ENCODE results near the gene ARHGEF7.

ARHGEF7 gene

DNA sequence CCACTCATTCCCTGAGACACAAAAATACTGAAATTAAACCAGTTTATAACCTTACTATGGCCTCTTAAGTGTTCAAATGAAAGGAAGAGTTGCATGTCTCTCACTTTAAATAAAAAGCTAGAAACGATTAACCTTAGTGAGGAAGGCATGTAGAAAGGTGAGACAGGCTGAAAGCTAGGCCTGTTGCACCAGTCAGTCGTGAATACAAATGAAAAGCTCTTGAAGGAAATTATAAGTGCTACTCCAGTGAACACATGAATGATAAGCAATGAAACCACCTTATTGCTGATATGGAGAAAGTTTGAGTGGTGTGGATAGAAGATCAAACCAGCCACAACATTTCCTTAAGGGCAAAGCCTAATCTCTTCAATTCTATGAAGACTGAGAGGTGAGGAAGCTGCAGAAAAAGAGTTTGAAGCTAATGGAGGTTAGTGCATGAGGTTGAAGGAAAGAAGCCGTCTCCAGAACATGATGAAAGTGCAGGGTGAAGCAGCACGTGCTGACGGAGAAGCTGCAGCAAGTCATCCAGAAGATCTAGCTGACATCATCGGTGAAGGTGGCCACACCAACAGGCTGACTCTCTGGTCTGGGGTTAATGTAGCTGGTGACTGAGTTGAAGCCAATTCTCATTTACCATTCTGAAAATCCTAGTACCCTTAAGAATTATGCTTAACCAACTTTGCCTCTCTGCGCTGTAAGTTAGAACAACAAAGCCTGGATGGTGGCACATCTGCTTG lies 110.9 kb downstream of the ARHGEF7 start:
- no peak for DNase-seq (ENCODE audit: low spot score)

DNA sequence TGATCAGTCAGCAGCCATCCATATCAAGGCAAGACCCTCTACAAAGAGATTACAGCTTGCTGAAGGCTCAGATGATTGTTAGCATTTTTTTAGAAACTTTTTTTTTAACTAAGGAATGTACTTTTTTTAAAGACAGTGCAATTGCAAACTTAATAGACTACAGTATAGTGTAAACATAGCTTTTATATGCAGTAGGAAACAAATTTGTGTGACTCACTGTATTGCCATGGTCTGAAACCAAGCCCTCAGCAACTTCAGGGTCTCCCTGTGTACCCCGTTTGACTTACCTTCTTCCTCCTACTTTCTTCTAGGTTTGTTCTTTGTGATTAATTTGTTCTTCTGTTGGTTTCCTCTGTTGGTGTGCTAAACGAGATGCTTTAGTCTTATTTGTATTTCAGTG lies 112.3 kb downstream of the ARHGEF7 start:
- no peak for DNase-seq (ENCODE audit: low spot score)

DNA sequence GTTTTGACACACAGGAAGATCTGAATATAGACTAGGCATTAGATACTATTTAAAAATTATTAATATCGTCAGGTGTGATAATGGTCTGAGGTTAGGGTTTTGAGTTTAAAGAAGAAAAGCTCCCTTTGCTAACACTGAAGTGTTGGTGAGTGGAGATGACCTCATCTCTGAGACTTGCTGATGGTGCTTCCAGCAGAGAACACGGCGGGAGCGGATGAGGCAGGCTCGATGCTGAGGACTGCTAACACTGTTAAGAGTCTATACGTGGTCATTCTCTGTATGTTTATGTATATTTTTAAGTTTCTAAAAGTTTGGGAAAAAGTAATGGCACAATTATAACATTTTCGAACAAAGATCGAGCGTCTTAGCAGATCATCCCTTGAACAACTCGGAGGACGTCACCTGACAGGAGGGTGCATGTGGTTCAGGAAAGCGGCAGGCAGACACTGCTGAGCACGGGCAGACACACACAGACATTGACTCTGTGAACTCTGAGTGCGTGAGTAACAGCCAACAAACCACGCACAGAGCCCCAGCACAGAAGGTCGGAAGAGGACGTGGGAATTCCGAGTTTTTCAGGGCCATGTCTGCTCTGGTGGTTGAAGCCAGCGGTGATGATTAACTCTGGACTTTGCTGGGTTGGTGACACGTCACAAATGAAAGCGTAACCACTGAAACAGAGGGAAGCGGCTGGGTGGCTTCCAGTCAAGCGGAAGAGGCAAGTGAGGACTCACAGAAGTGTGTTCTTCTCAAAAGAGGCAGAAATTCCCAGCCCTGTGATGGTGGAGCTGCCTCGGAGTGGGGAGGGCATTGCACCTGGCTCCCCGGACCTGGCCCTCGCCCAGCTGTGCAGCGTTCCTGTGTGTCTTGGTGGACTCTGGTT lies 113.4 kb downstream of the ARHGEF7 start:
- DNase-seq (ENCODE audit: low spot score): peak; percentile 79

DNA sequence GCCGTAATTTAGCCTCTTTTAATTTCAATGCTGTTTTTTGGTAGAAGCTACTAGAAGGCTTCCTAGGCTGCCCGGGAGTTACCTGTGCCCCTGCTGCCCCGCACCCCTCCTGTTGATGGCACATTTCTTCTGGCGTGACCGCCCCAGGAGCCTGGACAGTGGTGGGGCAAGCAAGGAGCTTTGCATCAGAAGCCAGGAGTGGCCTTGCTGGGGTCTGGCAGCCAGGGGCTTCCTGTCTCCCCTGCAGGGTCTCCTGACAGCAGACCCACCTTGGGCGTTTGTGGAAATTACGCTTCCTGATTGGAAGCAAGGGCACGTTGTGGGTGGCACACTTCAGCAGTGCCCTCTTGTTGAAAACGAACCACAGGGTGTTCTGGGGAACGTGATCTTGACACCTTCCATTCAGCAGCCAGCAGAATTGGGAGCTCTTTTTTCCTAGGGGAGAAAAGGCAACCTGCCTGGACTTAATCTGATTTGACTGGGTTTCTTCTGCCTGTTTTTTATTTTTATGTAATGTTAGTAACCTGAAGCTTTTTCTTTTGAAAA lies 115.3 kb downstream of the ARHGEF7 start:
- DNase-seq (ENCODE audit: low spot score): no peak

DNA sequence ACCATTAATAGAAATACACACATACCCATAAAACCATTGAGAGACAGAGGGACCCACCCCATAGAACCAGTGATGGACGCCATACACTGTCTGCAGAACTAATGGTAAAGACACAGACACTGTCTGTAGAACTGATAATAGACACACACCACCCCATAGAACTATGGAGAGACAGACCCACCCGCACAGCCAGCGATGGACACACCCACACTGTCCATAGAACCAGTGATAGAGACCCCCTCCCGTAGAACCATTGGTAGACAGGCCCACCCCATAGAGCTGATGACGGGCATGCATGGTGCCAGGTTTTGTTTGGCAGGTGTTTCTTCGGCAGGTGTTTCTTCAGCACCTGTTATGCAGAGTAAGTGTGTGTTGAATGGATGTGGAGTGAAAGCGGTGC lies 117.1 kb downstream of the ARHGEF7 start:
- no peak for DNase-seq (ENCODE audit: low spot score)

DNA sequence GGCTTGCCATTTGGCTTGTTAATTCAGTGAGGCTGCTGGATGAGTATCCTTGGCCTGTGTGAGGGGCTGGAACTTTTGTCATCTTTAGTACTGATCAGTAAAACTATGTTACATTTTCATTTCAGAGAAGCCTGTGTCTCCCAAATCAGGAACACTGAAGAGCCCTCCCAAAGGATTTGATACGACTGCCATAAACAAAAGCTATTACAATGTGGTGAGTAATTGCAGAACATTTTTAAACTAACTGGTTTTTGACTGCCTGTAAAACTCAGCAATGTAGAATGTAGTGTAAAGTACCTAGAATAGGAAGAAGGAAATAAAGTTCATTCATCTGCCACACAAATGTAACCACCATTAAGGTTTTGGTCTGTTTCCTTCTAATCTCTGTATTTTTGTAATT lies 118.0 kb downstream of the ARHGEF7 start:
- DNase-seq (ENCODE audit: low spot score): no peak

DNA sequence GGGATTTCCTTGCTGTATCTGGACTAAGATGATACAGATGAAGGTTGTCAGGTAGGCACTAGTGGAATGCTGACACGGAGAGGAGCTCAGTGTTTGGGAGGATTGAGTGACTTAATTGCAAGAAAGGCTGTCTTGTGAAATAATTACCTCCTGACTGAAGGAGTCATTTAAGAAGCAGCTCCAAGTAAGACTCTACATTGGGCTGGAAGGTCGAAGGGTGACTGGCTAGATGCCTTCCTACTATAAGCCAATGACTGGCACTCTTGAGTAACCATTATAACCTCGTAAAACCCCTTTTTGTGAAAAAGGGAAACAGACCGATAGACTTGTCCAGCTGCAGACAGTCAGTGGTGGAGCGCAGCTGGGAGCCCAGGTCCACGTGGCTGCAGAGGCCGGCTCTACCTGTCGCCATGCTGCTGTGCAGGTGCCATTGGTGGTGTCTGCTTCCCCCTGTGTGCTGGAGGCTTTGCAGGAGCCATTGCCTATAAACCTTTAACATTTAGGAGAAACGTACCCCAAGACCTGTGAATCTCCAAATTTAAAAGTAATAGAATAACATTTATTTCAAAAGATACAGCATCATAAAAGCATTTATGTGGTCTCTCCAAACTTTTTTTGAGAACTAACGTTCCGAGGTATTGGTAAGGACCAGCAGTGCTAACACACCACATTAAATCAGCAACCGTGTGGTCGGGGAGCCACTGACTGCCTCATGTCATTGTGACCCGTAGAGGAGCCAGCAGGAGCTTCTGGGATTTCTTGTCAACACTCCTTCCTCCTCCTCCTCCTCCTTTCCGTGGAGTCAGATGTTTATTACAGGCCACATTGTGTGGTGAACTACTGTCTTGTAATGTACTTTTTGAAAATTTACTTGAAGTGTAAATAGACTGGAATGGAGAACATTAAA lies 124.9 kb downstream of the ARHGEF7 start:
- no peak for DNase-seq (ENCODE audit: low spot score)

DNA sequence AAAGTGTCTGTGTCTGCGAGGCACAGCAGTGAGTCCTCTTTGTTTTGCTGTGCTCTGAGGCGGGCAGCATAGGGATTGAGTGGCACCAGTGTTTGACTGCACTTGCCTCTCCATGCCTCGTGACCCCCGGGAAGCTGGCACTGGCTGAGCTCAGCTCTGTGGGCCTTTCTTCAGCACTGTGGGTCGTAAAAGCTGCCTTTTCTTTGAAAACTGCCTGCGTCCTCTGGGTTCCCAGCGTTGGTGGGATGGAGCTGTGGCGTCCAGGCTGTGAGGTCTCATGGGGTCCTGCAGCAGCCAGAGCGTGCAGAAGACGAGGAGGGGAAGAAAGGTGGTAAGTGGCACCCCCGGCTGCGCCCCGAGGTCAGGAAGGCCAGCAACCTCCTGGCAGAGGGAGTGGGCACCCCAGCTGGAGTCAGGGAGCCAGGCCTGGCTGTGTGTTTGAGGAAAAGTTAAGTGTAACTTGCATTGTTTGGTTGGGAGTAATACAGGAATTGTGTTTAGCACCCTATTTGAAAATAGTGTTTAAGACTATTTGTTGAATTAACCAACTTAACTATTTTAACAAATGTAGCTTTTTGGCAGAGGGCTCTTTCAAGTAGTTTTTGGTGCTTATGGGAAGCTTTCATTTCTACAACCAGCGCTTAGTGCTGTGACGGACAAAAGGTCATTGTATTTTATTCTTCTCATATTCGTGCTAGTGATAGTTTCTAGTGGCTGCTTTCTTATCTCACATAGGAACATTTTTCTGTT lies 126.1 kb downstream of the ARHGEF7 start:
- DNase-seq (ENCODE audit: low spot score): no peak

DNA sequence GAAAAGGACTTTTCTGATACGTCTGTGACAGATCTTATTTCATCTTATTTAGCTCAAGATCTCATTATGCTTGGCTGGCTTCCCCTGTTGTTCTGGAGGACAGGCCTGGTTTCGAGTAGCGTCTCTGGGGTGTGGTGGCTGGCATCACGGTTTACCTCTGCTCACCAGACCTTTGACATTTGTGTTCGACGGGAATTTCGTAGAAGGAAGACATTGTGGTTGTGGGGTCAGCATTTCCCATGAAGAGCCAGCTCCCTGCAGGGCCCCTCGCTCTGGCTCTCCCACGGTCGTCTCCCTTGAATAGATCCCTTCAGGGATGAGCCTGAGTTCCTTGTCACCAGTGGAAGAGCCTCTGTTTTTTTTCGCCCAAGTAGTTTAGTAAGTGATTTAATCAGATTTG lies 126.8 kb downstream of the ARHGEF7 start:
- DNase-seq (ENCODE audit: low spot score): no peak

DNA sequence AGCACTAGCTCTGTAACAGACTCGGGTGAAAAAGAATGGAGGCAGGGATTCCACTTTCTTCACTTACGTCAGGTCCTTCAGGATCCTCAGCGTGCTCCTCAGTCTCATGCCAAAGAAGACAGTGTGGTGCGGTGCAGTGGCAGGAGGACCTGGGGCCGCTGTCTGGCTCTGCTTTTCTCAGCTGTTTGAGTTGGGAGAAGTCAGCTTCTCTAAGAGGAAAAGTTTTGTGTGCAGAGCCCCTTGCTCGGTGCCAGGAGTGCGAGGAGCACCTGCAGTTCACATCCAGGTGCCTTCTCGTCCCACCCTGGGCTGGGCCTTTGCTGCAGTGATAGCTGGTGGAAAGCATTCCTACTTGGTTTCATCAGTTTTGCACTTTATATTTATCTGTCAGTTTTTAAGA lies 127.5 kb downstream of the ARHGEF7 start:
- DNase-seq (ENCODE audit: low spot score): no peak

DNA sequence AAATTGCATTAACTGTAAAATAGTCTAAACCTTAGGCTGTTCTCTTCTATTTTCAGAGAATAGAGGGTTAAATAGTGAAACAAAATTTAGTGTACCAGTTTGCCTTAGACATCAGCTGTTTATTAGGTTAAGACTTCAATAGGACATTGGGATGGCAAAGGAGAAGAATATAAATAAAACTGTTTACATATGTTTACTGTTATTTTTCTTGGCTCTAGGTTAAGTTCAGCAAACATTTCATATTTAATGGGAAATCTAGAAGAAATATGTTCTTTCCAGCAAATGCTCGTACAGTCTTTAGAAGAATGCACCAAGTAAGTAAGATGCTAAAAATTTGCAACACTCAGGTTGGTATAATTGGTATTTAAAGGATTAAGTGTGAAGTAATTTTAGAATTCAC lies 128.9 kb downstream of the ARHGEF7 start:
- no peak for DNase-seq (ENCODE audit: low spot score)

DNA sequence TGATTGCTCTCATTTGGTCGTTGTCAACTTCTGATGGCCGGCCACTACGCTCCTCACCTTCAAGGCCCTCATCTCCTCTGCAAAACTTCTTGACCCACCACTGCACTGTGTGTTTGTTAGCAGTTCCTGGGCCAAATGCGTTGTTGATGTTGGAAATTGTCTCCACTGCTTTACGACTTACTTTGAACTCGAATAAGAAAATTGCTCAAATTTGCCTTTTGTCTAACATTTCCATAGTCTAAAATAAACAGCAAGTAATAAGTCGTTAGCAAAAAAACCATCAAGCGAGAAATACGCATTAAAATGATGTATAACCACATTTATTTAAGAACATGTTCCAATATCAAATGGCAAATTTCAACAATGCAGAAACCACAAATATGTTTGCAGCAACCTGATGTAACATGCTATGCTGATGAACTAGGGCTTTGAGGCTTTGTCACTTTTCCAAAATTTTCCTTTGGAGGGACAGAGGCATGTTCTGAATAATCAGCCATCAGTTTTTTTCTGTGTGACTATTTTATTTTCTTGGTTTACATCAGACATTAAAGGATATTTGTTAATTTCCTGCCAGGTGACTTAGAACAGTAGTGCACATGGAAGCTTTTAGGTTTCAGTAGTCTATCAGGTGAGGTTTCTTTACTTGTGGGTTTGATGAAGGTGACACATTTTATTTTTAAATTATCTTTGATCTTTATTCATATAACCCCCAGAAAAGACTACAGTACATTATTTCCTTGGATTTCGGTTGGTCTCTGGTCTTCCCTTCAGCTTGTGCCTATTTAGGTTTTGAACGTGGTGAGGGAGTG lies 130.7 kb downstream of the ARHGEF7 start:
- no peak for DNase-seq (ENCODE audit: low spot score)

DNA sequence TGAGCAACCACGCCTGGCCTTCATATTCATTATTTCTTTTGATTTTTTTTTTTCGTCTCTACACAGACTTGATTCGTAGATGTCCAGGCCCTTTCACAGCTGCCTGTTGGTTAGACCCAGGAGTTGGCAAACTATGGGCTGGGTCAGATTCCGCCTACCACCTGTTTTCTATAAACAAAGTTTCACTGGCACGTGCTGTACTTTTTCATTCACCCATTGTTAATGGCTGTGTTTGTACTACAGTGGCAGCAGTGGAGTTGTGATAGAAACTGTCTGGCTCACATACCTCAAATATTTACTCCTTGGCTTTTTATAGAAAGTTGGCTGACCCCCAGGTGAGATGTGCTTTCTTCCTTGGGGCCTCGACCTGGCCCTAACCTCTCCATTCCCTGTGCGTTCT lies 132.4 kb downstream of the ARHGEF7 start:
- no peak for DNase-seq (ENCODE audit: low spot score)

DNA sequence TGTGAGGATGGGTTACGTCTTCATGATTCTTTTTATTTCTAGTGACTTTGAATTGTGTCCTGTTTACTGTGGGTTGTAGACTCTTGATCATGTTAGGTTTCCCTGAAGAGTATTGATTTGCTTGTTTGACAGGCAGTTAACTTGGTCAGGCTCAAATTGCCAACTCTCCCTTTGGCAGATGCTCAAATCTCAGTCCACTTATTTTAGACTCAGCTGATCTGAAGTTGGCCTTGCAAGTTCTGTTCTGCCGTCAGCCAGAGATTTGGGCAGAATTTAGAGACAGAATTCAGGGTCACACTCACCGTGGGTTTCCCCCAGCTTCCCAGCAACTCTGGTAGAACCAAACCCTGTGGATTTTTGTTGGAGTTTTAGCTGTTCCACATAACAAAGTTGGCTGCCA lies 133.7 kb downstream of the ARHGEF7 start:
- DNase-seq (ENCODE audit: low spot score): no peak

DNA sequence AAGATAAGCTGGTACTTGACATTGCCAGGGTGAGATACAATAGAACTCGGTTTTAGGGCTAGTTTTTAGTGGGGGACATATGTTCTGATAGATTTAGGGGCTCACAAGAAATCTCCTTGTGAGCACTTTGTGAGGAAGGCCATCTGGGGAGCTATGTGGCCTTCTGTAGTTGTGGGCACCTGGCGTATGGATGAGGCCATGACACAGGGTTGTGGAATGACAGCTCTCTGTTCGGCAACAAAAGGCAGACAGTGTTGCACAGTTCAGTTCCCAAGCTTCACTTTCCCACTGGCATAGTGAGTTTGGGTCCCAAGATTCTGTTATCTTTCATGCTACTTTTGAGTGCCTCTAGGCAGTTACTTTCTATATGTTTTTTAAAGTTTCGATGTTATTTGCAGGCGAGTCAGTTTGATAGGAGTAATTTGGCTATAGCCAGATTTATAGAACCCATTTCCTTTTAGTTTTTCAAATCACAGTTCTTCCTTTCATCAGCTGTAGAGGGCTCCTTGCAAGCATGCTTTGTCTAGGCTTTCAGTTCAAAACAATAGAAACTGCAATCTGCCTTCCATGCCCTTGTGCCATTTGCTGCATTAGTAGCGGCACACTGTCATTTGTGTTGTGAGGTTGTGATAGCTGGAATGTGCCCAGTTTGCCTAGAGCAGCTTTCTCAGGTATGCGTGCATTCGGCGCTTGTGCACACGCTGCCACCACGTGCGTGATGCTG lies 134.7 kb downstream of the ARHGEF7 start:
- no peak for DNase-seq (ENCODE audit: low spot score)

DNA sequence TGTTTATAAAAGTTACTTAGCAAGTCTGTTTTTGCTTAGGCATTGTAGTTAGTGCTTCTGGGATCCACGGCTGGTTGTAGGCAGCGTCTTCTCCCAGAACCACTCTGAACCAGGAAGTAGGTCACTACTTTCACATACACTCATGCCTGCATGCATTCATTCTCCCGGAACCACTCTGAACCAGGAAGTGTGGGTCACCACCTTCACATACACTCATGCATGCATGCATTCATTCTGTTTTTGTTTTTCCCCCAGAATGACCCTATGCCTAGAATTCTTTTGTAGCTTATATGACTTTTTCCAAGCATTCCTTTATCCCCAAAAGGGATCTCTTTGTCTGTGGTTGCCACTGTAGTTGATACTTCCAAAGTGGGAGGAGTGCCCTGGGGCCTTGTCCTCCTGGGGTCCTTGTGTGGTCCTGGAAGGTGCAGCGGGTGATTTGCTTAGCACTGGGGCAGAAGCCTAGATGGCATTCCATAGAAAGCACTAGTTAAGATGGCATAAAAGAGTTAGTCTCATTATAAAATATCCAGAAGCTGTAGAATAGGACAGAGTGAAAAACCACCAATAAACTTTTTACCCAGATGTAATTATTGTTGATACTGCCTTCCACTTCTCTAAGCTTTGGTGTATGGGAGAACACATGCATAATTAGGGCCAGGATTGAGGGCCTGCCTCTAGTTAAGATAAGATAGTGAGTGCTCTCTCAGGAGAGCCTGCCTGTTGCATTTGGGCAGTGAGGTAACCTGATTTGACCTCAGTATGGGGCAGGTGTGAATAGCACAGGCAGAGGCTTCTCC lies 136.7 kb downstream of the ARHGEF7 start:
- DNase-seq (ENCODE audit: low spot score): no peak

DNA sequence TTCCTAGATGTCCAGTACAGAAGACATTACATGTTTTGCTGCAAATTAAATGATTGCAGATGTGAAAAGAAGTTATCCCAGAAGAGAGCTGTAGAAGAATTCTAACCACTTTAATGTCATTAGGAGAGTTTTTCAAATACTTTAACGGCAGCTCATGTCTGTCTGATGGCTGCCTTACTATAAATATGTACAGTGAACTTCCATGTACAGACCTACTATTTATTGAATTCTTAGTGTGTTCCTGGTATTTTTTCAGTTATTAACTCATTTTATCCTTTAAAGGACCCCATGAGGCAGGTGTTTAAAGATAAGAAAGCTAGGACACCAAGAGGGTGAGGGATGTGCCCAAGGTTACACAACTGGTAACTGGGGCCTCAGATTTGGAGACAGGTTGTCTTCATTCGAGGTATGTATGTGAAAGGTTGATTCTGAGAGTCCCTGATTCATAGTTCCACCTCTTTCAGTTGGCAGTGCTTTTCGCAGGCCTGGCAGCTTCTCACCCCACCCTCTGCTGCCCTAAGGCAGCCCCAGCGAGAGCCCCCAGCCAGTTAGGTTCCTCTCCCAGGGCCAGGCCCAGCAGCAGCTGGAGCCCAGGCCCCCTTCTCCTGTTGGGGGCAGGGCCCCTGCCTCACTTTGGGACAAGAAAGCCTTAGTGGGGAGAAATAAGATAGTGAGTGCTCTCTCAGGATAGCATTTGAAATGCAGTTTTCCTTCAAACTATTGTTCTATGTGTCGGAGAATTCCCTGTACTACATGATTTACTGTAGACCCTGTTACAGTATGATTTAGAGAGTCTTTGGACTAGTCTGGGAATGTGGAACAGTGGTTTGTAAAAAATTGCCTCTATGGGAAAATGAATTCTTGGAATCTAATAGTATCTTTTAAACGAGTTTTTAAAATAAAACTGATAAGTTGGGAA lies 137.6 kb downstream of the ARHGEF7 start:
- DNase-seq (ENCODE audit: low spot score): peak; percentile 22

DNA sequence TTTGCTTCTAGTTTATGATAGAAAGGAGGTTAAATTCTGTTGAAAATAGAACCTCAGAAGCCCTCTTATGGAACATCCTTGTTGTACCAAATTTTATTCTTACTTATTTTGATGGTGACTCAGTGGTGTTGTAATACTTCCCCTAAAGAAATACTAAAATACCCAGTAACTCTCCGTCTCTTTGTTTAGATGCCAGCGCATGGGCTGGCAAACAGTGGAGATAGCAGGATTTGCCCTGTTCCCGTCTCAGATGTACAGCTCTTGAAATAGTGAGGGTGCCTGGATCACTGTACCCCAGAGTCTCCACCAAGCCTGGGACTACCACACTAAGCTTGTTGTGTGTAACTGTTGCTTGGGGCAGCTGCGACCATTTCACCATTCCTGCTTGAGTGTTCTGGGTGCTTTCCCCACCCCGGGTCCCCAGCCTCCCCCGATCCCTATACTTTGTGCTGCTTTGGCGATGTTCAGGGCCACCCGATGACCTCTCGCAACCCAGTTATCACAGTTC lies 138.3 kb downstream of the ARHGEF7 start:
- DNase-seq (ENCODE audit: low spot score): peak; percentile 33
